SK-N-SH (cell line): ENCODE measurements around the gene TMEM145.
A peak's percentile ranks its signal among the peaks of the same experiment; 100 is the strongest.

Experiments used
- EP300 ChIP-seq, 2 experiments: IDR thresholded peaks; 2 replicates each; pipeline versions ENCODE4 v1.4.0 to v1.6.1; 2012; ENCODE audit warnings: borderline replicate concordance in 1 of 2, low read depth in 1 of 2, low read length in 1 of 2
- EZH2phosphoT487 ChIP-seq: fragments of 200-600 bp; sonication (generic); IDR thresholded peaks from 2 replicates; pipeline ENCODE4 v1.6.1; 2017; ENCODE audit warnings: low read depth, mixed run types, mild to moderate bottlenecking, antibody characterized with exemption, moderate library complexity, borderline replicate concordance
- POLR2AphosphoS5 ChIP-seq: IDR thresholded peaks from 2 replicates; pipeline ENCODE4 v1.6.1; 2012; ENCODE audit warnings: low read depth, low read length
- REST ChIP-seq: IDR thresholded peaks from 2 replicates; pipeline ENCODE4 v1.6.1; 2012; ENCODE audit warnings: mild to moderate bottlenecking, low read depth, low read length, moderate library complexity
- RXRA ChIP-seq: IDR thresholded peaks from 2 replicates; pipeline ENCODE4 v1.4.0; 2012; ENCODE audit warnings: low read depth, mild to moderate bottlenecking, borderline replicate concordance
- SMC3 ChIP-seq: IDR thresholded peaks from 2 replicates; pipeline ENCODE4 v1.6.1; 2012; ENCODE audit warnings: low read depth, low read length, improper control_type of control experiment
- USF1 ChIP-seq: IDR thresholded peaks from 2 replicates; pipeline ENCODE4 v1.4.0; 2012; ENCODE audit warnings: low read depth, borderline replicate concordance
- USF2 ChIP-seq: fragments of 150-350 bp; IDR thresholded peaks from 2 replicates; pipeline ENCODE4 v1.6.1; 2017; ENCODE audit warnings: antibody characterized with exemption, low read length, low read depth, borderline replicate concordance
- TF ChIP-seq, protein P1 (sequence below): fragments of 200-600 bp; sonication (generic); IDR thresholded peaks from 2 replicates; pipeline ENCODE4 v1.6.1; 2017; ENCODE audit warnings: antibody characterized with exemption, mild to moderate bottlenecking, moderate library complexity

GRCh38 chr19:42281827-42282762 is 31.0 kb upstream of the TMEM145 start:
- TF ChIP-seq USF2 (no peak), RXRA (no peak), USF1 (no peak), REST (no peak), POLR2AphosphoS5 (peak; percentile 38; the same call in 1 of the 2 replicates), EP300 (IDR thresholded peaks at IDR 0.05; ENCODE audit: borderline replicate concordance in 1 of 2, low read depth in 1 of 2, low read length in 1 of 2) (no peak; a peak in 1 of 4 replicates), EZH2phosphoT487 (no peak), SMC3 (no peak)
- TF ChIP-seq, protein P1, sequence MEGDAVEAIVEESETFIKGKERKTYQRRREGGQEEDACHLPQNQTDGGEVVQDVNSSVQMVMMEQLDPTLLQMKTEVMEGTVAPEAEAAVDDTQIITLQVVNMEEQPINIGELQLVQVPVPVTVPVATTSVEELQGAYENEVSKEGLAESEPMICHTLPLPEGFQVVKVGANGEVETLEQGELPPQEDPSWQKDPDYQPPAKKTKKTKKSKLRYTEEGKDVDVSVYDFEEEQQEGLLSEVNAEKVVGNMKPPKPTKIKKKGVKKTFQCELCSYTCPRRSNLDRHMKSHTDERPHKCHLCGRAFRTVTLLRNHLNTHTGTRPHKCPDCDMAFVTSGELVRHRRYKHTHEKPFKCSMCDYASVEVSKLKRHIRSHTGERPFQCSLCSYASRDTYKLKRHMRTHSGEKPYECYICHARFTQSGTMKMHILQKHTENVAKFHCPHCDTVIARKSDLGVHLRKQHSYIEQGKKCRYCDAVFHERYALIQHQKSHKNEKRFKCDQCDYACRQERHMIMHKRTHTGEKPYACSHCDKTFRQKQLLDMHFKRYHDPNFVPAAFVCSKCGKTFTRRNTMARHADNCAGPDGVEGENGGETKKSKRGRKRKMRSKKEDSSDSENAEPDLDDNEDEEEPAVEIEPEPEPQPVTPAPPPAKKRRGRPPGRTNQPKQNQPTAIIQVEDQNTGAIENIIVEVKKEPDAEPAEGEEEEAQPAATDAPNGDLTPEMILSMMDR = no peak
